HL-60 (cell line): ENCODE measurements around the gene RAB31.

Experiments
- CTCF ChIP-seq: IDR thresholded peaks from one replicate; pipeline ENCODE4 v1.5.1; 2011; ENCODE audit warnings: low read length, control low read depth, inconsistent platforms; ENCODE audit not compliant: insufficient read depth
- GABPA ChIP-seq: IDR thresholded peaks from 2 replicates; pipeline ENCODE4 v1.6.1; 2012; ENCODE audit warnings: low read depth

- no peak for TF ChIP-seq CTCF
- no peak for TF ChIP-seq GABPA
Observed at GRCh38 chr18:9817286-9817685, 109.2 kb downstream of the RAB31 start.
